HUDEP-2 (cell line): ENCODE measurements around the gene RBM19.
"Not testable (repeated sequence)": the region's sequence is repeated elsewhere in the genome, so short reads cannot be mapped to it uniquely, and the experiment has no call there.

Experiments used
- DNase-seq, 76 experiments: peaks; one replicate each; lab custom pipeline; 2025; ENCODE audit not compliant: unreplicated experiment in 76 of 76; lab: John Stamatoyannopoulos, UW

The RBM19 gene

DNA sequence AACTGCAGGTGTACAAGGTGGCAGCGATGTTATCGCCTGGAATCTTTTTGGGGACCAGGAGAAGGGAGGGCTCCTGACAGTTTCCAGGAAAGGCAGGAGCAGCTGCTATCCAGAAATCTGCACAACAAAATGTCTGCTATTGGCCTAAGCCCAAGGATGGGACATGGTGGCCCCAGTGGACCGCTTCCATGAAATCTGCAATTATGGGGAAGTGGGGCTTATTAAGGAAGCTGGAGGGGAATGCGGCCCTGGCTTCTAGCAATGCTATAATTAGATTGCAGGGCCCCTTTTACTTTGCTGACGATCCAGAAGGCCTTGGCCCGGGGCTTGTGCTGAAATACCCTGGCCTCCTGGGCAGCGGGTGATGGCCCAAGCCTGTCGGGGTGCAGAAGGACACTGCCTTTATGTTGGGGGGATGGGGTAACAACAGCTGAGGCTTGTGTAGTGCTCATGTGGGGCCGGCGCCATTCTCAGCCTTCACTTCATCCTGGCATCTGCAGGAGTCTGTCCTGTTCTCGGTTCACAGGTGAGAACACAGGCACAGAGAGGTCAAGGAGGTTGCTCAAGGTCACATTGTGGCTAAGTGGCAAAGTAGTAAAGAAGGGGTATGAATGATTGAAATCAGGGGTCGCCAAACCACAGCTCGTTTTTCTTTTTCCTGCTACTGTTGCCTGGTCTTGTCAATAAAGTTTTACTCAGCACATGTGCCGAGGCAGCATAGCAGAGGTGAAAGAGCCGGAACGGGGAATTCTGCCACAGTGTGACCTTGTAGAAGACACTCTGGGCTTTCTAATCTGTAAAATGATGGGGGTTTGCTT, 153.5 kb downstream of the RBM19 start:
- no peak for DNase-seq

- DNase-seq: not testable (repeated sequence)
Observed at GRCh38 chr12:113809462-113810220, 156.5 kb downstream of the RBM19 start.

DNA sequence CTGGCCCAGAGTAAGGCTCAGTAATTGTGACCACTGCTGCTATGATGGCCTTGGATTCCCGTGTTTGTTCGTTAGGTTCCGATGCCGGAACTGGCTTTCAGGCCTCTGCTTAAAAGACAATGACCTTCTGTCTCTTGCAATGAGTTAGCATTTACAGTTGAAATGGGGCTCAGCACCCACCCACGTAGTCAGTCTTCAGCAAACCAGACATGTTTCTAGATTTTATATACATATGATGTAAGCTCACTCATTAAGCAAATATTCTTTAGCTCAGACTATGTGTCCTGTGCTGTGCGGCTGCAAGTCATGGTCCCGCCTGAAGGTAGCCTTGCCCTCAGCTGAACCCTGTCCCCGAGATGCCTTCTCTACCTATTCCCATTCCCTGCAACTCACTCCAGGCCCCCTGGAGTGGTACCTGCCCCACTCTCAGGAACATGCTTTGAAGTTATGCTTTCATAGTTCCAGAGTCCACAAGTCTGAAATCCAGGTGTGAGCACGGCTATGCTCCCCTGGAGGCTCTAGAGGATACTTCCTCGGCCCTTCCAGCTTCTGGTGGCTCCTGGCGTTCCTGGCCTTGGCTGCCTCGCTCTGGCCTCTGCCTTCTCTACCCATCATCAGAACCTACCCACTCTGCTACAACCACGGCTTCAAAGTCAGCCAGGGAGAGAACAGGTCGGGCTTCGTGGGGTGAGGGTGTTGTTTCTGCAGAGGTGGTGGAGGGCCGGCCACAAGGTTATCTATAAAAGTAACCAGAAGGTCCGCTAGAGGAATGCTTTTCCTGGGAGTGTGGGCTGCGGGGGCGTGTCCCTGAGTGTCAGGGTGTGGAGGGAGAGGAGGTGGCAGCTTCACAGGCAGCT, 157.8 kb downstream of the RBM19 start:
- no peak for DNase-seq

- DNase-seq: no peak
Observed at GRCh38 chr12:113805673-113806072, 160.5 kb downstream of the RBM19 start.

GRCh38 chr12:113804961-113805600, 161.0 kb downstream of the RBM19 start:
- no peak for DNase-seq

- DNase-seq: no peak
Observed at GRCh38 chr12:113803759-113804140, 162.4 kb downstream of the RBM19 start.

- no peak for DNase-seq
Observed at GRCh38 chr12:113802966-113803758, 163.0 kb downstream of the RBM19 start.

DNA sequence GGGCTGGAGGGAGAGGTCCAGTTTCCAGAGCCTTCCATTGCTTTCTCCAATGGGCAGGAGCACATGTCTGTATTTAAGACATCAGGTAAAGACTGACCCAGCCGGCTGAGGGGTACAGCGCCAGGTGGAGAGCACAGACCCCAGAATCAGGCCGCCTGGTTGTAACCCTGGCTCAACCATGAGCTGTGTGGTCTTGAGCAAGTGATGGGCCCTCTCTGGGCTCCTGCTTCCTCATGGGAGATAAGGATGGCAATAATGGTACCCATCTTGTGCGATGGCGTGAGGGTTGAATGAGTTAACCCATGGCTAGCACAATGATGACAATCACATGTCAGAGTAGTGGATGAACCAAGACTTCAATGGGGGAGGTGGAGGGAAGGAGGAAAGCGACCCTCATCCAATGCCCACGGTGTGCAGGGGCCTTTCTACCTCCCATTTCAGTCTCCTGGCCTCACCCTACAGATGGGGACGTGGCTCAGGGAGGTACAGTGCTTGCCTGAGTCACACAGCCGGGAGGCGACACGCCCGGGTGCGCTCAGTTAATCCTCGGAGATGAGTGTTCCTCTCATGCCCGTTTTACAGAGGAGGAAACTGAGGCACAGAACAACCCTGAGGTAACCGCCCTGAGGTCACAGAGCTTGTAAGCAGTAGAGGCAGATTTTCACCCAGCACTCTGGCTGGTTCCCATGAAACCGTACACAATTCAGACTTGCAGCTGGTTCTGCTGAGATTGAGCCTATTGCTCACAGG, 163.9 kb downstream of the RBM19 start:
- no peak for DNase-seq

GRCh38 chr12:113800201-113800600, 165.9 kb downstream of the RBM19 start:
- DNase-seq: no peak

- DNase-seq: no peak
Observed at GRCh38 chr12:113798552-113798951, 167.6 kb downstream of the RBM19 start.

- DNase-seq: no peak
Observed at GRCh38 chr12:113797535-113797868, 168.6 kb downstream of the RBM19 start.

DNA sequence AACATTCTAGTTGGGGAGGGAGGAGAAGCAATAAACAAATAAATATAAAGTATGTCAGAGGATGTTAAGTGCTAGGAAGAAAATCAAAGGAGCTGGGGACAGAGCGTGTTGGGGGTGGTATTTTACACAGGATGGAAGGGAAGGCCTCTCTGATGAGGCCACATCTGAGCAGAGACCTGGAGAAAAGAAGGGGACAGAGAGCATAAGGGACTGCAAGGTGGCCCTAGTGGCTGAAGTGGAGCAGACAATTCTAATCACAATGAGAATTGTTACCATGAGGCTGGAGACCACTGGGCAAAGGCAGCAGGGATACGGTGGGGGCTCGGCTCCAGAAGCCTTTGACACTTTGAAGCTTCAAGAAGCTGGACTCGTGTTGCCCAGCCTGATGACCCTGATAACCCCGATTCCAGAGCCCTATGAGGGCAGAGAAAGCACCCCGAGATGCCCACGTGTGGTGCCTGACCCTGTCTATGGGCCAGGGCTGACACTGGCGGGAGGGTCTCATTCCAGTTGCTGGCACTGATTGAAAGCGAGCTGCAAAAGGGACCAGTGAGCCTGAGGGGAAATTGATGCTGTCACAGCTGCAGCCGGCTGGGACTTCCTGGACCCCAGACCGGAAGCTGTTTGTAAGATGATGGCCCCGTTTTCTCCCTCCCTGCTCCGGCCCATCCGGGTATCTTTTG, 169.1 kb downstream of the RBM19 start:
- DNase-seq: no peak

DNA sequence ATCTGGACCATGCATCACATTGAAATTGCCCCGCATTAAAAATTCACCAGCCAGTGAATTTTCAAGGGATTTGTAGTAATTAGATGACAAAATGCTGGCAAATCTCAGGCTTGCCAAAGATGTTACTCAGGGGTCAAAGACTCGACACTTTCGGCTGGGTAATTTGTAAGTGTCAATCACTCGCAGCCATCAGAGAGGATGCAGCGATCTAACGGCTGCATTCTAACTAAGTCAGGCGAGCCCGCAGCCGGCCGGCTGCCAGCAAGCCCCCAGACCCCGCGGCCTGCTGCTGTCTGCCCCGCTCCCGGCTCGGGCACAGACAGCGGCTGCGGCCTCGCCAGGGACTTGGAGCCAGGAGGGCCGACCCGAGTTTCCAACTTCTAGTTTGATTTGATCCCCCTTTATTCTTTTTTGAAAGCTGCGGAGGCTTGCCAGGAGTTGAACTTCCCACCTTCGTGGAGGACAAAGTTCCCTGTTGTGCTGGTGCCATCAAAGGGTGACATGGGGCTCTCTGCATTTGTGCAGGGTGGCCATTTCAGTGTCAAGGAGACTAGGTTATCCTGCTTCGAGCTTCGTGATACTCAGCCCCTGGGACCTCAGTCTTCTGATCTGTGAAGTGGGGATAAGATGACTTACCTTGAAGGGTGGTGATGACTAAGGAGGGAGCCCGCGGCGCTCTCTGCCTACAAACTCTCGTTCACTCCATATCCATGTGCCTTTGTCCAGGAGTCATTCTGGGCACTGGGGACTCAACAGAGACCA, 169.9 kb downstream of the RBM19 start:
- no peak for DNase-seq

GRCh38 chr12:113795445-113795844, 170.7 kb downstream of the RBM19 start:
- DNase-seq: no peak

DNA sequence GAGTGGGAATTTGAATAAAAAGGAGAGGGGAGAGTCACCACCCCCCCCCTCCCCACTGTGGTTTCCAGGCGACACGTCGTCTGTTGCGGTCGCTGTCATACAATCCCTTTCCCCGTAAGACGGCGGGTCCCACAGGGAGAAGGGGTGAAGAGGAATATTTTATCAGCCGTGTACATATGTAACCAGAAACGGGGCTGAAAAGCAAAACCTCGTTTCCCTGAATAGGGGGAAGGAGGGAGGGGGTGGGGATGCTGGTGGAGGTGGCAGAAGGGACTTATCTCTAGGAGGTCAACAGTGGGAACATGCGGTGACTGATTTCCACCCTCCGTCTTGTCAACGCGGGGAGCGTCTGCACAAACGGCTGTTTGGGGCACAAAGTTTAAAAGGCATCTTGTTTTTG, 171.4 kb downstream of the RBM19 start:
- DNase-seq: no peak

- no peak for DNase-seq
Observed at GRCh38 chr12:113793250-113793649, 172.9 kb downstream of the RBM19 start.

GRCh38 chr12:113792450-113792849, 173.7 kb downstream of the RBM19 start:
- DNase-seq: no peak
